ENCODE results near the gene LRRC7.

Gene LRRC7

GRCh38 chr1:69834336-69834735, 266.6 kb downstream of the LRRC7 start:
- H3K9ac ChIP-seq (ENCODE audit: insufficient read length, low read depth), result no peak overlapping the region
- TF ChIP-seq ZNF274 (IDR thresholded peaks at IDR 0.05; ENCODE audit: low read depth, low read length) (no peak), SUZ12 (IDR thresholded peaks at IDR 0.05; ENCODE audit: extremely low read depth, insufficient read depth, insufficient read length) (no peak), YY1 (IDR thresholded peaks at IDR 0.05; ENCODE audit: insufficient read depth, insufficient read length) (no peak)
- H3K36me3 ChIP-seq (ENCODE audit: insufficient read depth, insufficient read length, low read length), result no peaks in the 10 kb centered on the region
- H3K4me3 ChIP-seq (ENCODE audit: insufficient read length, low read depth), result no peak overlapping the region
- no peak for DNase-seq (ENCODE audit: low read depth, low spot score)
- H3K9me3 ChIP-seq (ENCODE audit: insufficient read depth, low read length), result no peaks in the 10 kb centered on the region
- no peaks in the 10 kb centered on the region for H3K4me1 ChIP-seq (ENCODE audit: insufficient read depth, insufficient read length)
- H3K27me3 ChIP-seq (ENCODE audit: insufficient read depth, insufficient read length), result no peaks in the 10 kb centered on the region

DNA sequence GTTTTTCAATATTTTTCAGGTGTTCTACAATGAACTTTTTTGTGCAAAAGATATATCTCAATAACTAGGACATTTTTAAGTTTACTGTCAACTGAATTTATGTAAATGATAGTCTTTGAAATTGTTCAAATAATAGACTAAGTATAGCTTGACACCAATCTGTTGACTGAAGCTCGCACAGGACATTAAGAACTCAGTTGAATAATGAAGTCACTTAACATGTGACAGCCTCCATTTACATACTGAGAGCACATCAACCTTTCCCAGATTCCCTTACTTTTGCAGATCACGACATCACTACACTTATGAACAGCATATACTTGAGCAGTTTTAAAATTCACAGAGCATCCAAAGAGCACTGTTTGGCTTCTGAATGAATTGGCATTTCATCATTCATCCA, 268.2 kb downstream of the LRRC7 start:
- Histone ChIP-seq H3K9me3 (ENCODE audit: insufficient read depth, low read length) (no peaks in the 10 kb centered on the region), H3K36me3 (ENCODE audit: insufficient read depth, insufficient read length, low read length) (no peaks in the 10 kb centered on the region), H3K9ac (ENCODE audit: insufficient read length, low read depth) (no peak overlapping the region), H3K4me3 (ENCODE audit: insufficient read length, low read depth) (no peak overlapping the region), H3K4me1 (ENCODE audit: insufficient read depth, insufficient read length) (no peaks in the 10 kb centered on the region), H3K27me3 (ENCODE audit: insufficient read depth, insufficient read length) (no peaks in the 10 kb centered on the region)
- no peak for TF ChIP-seq SUZ12 (IDR thresholded peaks at IDR 0.05; ENCODE audit: extremely low read depth, insufficient read depth, insufficient read length)
- TF ChIP-seq ZNF274 (IDR thresholded peaks at IDR 0.05; ENCODE audit: low read depth, low read length), result no peak
- no peak for TF ChIP-seq YY1 (IDR thresholded peaks at IDR 0.05; ENCODE audit: insufficient read depth, insufficient read length)
- DNase-seq (ENCODE audit: low read depth, low spot score), result no peak

DNA sequence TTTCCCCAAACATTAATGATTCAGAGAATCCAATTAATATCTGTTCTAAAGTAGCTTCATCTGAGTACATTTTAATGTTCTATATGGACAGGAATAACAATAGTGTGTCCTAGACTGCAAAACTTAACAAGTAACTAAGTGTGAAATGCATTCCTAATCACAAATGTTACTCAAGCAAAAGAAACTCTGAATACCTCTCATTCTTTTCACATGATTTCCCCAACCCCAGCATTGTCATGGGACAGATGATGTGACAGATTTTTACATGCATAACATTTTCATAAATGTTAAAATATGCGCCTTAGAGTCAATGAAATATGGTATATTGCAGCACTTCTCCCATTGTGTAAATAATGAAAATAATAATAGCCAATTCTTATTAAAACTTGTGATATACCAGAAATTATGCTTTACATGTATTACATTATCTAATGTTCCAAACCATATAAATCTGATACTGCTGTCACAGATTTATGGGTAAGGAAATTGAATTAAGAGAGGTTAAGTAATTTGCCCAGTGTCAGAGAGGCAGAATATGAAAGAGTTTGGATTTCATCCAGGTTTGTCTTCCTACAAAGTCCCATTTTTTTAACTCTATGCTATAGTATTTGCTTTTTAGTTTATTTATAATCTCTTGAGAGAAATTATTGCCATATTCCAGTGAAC, 269.4 kb downstream of the LRRC7 start:
- Histone ChIP-seq H3K4me3 (ENCODE audit: insufficient read length, low read depth) (no peak overlapping the region), H3K4me1 (ENCODE audit: insufficient read depth, insufficient read length) (no peaks in the 10 kb centered on the region), H3K27me3 (ENCODE audit: insufficient read depth, insufficient read length) (no peaks in the 10 kb centered on the region), H3K36me3 (ENCODE audit: insufficient read depth, insufficient read length, low read length) (no peaks in the 10 kb centered on the region), H3K9ac (ENCODE audit: insufficient read length, low read depth) (no peak overlapping the region), H3K9me3 (ENCODE audit: insufficient read depth, low read length) (no peaks in the 10 kb centered on the region)
- DNase-seq (ENCODE audit: low read depth, low spot score), result no peak
- TF ChIP-seq ZNF274 (IDR thresholded peaks at IDR 0.05; ENCODE audit: low read depth, low read length) (no peak), YY1 (IDR thresholded peaks at IDR 0.05; ENCODE audit: insufficient read depth, insufficient read length) (no peak), SUZ12 (IDR thresholded peaks at IDR 0.05; ENCODE audit: extremely low read depth, insufficient read depth, insufficient read length) (no peak)

DNA sequence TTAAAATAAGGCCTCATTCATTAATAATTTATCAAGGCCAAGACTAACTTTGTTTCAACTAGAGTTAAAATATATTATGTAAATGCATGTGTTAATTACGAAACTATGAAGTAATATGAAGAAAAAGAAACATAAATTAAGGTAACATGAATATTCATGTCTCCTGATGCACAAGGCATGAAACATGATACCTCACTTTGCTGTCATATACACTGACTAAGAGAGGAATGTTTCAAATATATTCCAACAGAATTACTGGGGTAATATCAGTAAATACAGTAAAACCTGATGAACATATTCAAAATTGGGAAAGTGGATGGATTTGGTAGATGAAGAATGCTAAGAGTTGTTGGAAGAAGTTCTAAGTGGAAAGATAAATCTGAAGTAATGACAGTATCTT, 274.6 kb downstream of the LRRC7 start:
- H3K9me3 ChIP-seq (ENCODE audit: insufficient read depth, low read length), result no peaks in the 10 kb centered on the region
- no peak overlapping the region for H3K9ac ChIP-seq (ENCODE audit: insufficient read length, low read depth)
- H3K36me3 ChIP-seq (ENCODE audit: insufficient read depth, insufficient read length, low read length), result no peaks in the 10 kb centered on the region
- no peak overlapping the region for H3K4me3 ChIP-seq (ENCODE audit: insufficient read length, low read depth)
- no peaks in the 10 kb centered on the region for H3K4me1 ChIP-seq (ENCODE audit: insufficient read depth, insufficient read length)
- no peak for DNase-seq (ENCODE audit: low read depth, low spot score)
- TF ChIP-seq YY1 (IDR thresholded peaks at IDR 0.05; ENCODE audit: insufficient read depth, insufficient read length), result no peak
- TF ChIP-seq SUZ12 (IDR thresholded peaks at IDR 0.05; ENCODE audit: extremely low read depth, insufficient read depth, insufficient read length), result no peak
- TF ChIP-seq ZNF274 (IDR thresholded peaks at IDR 0.05; ENCODE audit: low read depth, low read length), result no peak
- no peaks in the 10 kb centered on the region for H3K27me3 ChIP-seq (ENCODE audit: insufficient read depth, insufficient read length)

DNA sequence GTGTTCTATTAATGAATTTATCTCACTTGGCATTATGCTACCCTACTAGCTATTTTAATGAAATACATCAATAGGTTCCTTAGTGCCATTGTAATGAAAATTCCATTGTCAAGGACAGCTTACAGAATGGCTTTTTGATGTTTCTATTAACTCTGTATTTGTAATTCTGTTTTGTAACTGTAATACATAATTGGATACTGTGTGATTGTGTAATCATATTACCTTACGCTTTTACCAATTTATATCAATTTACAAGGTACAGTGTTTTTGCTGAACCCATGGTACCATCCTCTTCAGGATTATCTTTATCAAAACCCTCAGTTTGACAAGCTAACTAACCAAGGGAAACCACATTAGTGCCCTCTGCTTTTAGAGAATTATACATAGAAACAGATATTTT, 277.9 kb downstream of the LRRC7 start:
- Histone ChIP-seq H3K9me3 (ENCODE audit: insufficient read depth, low read length) (no peaks in the 10 kb centered on the region), H3K4me3 (ENCODE audit: insufficient read length, low read depth) (no peak overlapping the region), H3K27me3 (ENCODE audit: insufficient read depth, insufficient read length) (no peaks in the 10 kb centered on the region), H3K9ac (ENCODE audit: insufficient read length, low read depth) (no peak overlapping the region), H3K4me1 (ENCODE audit: insufficient read depth, insufficient read length) (no peaks in the 10 kb centered on the region), H3K36me3 (ENCODE audit: insufficient read depth, insufficient read length, low read length) (no peaks in the 10 kb centered on the region)
- DNase-seq (ENCODE audit: low read depth, low spot score), result no peak
- TF ChIP-seq SUZ12 (IDR thresholded peaks at IDR 0.05; ENCODE audit: extremely low read depth, insufficient read depth, insufficient read length), result no peak
- TF ChIP-seq YY1 (IDR thresholded peaks at IDR 0.05; ENCODE audit: insufficient read depth, insufficient read length), result no peak
- TF ChIP-seq ZNF274 (IDR thresholded peaks at IDR 0.05; ENCODE audit: low read depth, low read length), result no peak

DNA sequence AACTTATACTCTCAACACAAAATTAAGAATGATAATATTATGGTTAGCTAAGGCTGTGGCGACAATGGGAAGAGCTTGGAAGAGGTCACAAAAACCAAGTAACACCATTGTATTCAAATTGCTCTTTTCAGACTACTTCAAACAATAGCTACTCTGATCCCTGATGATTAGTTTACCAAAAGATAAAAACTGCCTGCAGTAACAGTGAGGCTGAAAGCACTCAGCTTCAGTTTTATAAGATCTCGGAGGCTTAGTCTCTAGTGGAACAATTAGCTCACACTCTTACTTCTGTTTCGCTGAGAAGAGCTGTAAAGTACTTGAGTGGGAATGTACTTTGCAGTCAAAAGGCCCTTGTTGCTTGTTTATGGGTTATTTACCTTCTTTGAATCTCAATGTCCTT, 278.5 kb downstream of the LRRC7 start:
- no peak overlapping the region for H3K9ac ChIP-seq (ENCODE audit: insufficient read length, low read depth)
- H3K27me3 ChIP-seq (ENCODE audit: insufficient read depth, insufficient read length), result no peaks in the 10 kb centered on the region
- H3K4me1 ChIP-seq (ENCODE audit: insufficient read depth, insufficient read length), result no peaks in the 10 kb centered on the region
- DNase-seq (ENCODE audit: low read depth, low spot score), result no peak
- no peak overlapping the region for H3K4me3 ChIP-seq (ENCODE audit: insufficient read length, low read depth)
- H3K9me3 ChIP-seq (ENCODE audit: insufficient read depth, low read length), result no peaks in the 10 kb centered on the region
- no peaks in the 10 kb centered on the region for H3K36me3 ChIP-seq (ENCODE audit: insufficient read depth, insufficient read length, low read length)
- TF ChIP-seq YY1 (IDR thresholded peaks at IDR 0.05; ENCODE audit: insufficient read depth, insufficient read length) (no peak), ZNF274 (IDR thresholded peaks at IDR 0.05; ENCODE audit: low read depth, low read length) (no peak), SUZ12 (IDR thresholded peaks at IDR 0.05; ENCODE audit: extremely low read depth, insufficient read depth, insufficient read length) (no peak)

GRCh38 chr1:69847670-69848069, 279.9 kb downstream of the LRRC7 start:
- Histone ChIP-seq H3K4me3 (ENCODE audit: insufficient read length, low read depth) (no peak overlapping the region), H3K9ac (ENCODE audit: insufficient read length, low read depth) (no peak overlapping the region), H3K4me1 (ENCODE audit: insufficient read depth, insufficient read length) (no peaks in the 10 kb centered on the region), H3K9me3 (ENCODE audit: insufficient read depth, low read length) (no peaks in the 10 kb centered on the region), H3K27me3 (ENCODE audit: insufficient read depth, insufficient read length) (no peaks in the 10 kb centered on the region), H3K36me3 (ENCODE audit: insufficient read depth, insufficient read length, low read length) (no peaks in the 10 kb centered on the region)
- TF ChIP-seq YY1 (IDR thresholded peaks at IDR 0.05; ENCODE audit: insufficient read depth, insufficient read length) (no peak), ZNF274 (IDR thresholded peaks at IDR 0.05; ENCODE audit: low read depth, low read length) (no peak), SUZ12 (IDR thresholded peaks at IDR 0.05; ENCODE audit: extremely low read depth, insufficient read depth, insufficient read length) (no peak)
- no peak for DNase-seq (ENCODE audit: low read depth, low spot score)
